Loucy (cell line): ENCODE measurements around the gene GPHN.

ENCODE experiments used
- H2AFZ ChIP-seq: fragments of 200-600 bp; sonication (generic); 2 replicates; pipeline ENCODE4 v1.6.0; 2016; ENCODE audit warnings: antibody characterized with exemption, mild to moderate bottlenecking, low read length, moderate library complexity
- H3F3A ChIP-seq: fragments of 200-600 bp; 2 replicates; pipeline ENCODE4 v1.6.0; 2016; ENCODE audit warnings: antibody characterized with exemption, low read depth, mild to moderate bottlenecking
- H3K27me3 ChIP-seq: fragments of 200-600 bp; sonication (generic); 2 replicates; pipeline ENCODE4 v1.6.1; 2014; ENCODE audit warnings: low read length, mild to moderate bottlenecking; ENCODE audit not compliant: insufficient read depth, poor library complexity, severe bottlenecking
- H3K36me3 ChIP-seq: fragments of 200-600 bp; sonication (generic); 2 replicates; pipeline ENCODE4 v1.6.1; 2016; ENCODE audit warnings: low read length; ENCODE audit not compliant: insufficient read depth
- H3K4me1 ChIP-seq: fragments of 200-600 bp; sonication (generic); 2 replicates; pipeline ENCODE4 v1.5.1; 2014; ENCODE audit warnings: low read length, mild to moderate bottlenecking; ENCODE audit not compliant: insufficient read depth, poor library complexity, severe bottlenecking
- H3K4me2 ChIP-seq: fragments of 200-600 bp; sonication (generic); 2 replicates; pipeline ENCODE4 v1.6.0; 2014; ENCODE audit warnings: antibody characterized with exemption, low read length, low read depth, mild to moderate bottlenecking; ENCODE audit not compliant: poor library complexity, severe bottlenecking
- H3K4me3 ChIP-seq: fragments of 200-600 bp; sonication (generic); 2 replicates; pipeline ENCODE4 v1.5.1; 2014; ENCODE audit warnings: low read length, mild to moderate bottlenecking, mixed read lengths; ENCODE audit not compliant: poor library complexity, severe bottlenecking
- H3K79me2 ChIP-seq: fragments of 200-600 bp; sonication (generic); 2 replicates; pipeline ENCODE4 v1.6.1; 2014; ENCODE audit warnings: low read length; ENCODE audit not compliant: insufficient read depth
- H3K9ac ChIP-seq: fragments of 200-600 bp; sonication (generic); 2 replicates; pipeline ENCODE4 v1.6.0; 2014; ENCODE audit warnings: mild to moderate bottlenecking, low read depth, low read length, moderate library complexity; ENCODE audit not compliant: poor library complexity, severe bottlenecking
- H3K9me2 ChIP-seq: fragments of 200-600 bp; sonication (generic); replicated peaks from 2 replicates; pipeline ENCODE4 v1.6.1; 2016; ENCODE audit warnings: low read depth, low read length, mixed read lengths
- H3K9me3 ChIP-seq: fragments of 200-600 bp; sonication (generic); 2 replicates; pipeline ENCODE4 v1.6.1; 2014; ENCODE audit warnings: mild to moderate bottlenecking, antibody characterized with exemption, low read length, low read depth; ENCODE audit not compliant: insufficient read depth
- H4K20me1 ChIP-seq: fragments of 200-600 bp; sonication (generic); 2 replicates; pipeline ENCODE4 v1.6.0; 2014; ENCODE audit warnings: antibody characterized with exemption, low read length, mild to moderate bottlenecking; ENCODE audit not compliant: insufficient read depth, poor library complexity, severe bottlenecking
- CTCF ChIP-seq: fragments of 200-600 bp; sonication (generic); conservative IDR thresholded peaks from 2 replicates; pipeline ENCODE4 v1.5.1; 2014; ENCODE audit warnings: mild to moderate bottlenecking, antibody characterized with exemption, low read length
- EZH2phosphoT487 ChIP-seq: fragments of 200-600 bp; IDR thresholded peaks from 2 replicates; pipeline ENCODE4 v1.6.1; 2018; ENCODE audit warnings: antibody characterized with exemption, mild to moderate bottlenecking, moderate library complexity, borderline replicate concordance

Gene GPHN

GRCh38 chr14:67010602-67011001, 502.7 kb downstream of the GPHN start:
- no peaks in the 10 kb centered on the region for H3K36me3 ChIP-seq
- H4K20me1 ChIP-seq: no peaks in the 10 kb centered on the region
- no peaks in the 10 kb centered on the region for H3K27me3 ChIP-seq
- peak overlapping the region; percentile 57 for H3K9ac ChIP-seq
- no peak overlapping the region for H2AFZ ChIP-seq
- H3F3A ChIP-seq: peaks cover 3% of the 10 kb centered on the region; the same call in 1 of the 2 replicates
- no peaks in the 10 kb centered on the region for H3K79me2 ChIP-seq
- H3K4me3 ChIP-seq: peak overlapping the region; percentile 62
- TF ChIP-seq EZH2phosphoT487 (no peak), CTCF (no peak)
- H3K9me2 ChIP-seq: no peaks in the 10 kb centered on the region
- H3K9me3 ChIP-seq: no peaks in the 10 kb centered on the region
- H3K4me1 ChIP-seq: peaks cover 61% of the 10 kb centered on the region
- peak overlapping the region; percentile 76 for H3K4me2 ChIP-seq

- TF ChIP-seq EZH2phosphoT487: no peak
- TF ChIP-seq CTCF: no peak
Observed at GRCh38 chr14:67016856-67017255, 508.9 kb downstream of the GPHN start.

GRCh38 chr14:67018720-67019119, 510.8 kb downstream of the GPHN start:
- Histone ChIP-seq H3K9me3 (no peaks in the 10 kb centered on the region), H3K4me1 (peaks cover 11% of the 10 kb centered on the region), H3K9ac (no peak overlapping the region), H2AFZ (no peak overlapping the region), H3K27me3 (no peaks in the 10 kb centered on the region), H3F3A (no peaks in the 10 kb centered on the region), H3K36me3 (no peaks in the 10 kb centered on the region), H3K9me2 (no peaks in the 10 kb centered on the region), H3K4me3 (no peak overlapping the region), H3K79me2 (no peaks in the 10 kb centered on the region), H3K4me2 (no peak overlapping the region), H4K20me1 (no peaks in the 10 kb centered on the region)
- no peak for TF ChIP-seq EZH2phosphoT487
- TF ChIP-seq CTCF: no peak

More at GRCh38 chr14:67016856-67017255, 508.9 kb downstream of the GPHN start:
- H3F3A ChIP-seq: no peaks in the 10 kb centered on the region
- no peaks in the 10 kb centered on the region for H3K9me2 ChIP-seq
- H3K4me1 ChIP-seq: peaks cover 21% of the 10 kb centered on the region
- no peak overlapping the region for H3K9ac ChIP-seq
- no peak overlapping the region for H2AFZ ChIP-seq
- H4K20me1 ChIP-seq: no peaks in the 10 kb centered on the region
- H3K4me3 ChIP-seq: no peak overlapping the region
- no peaks in the 10 kb centered on the region for H3K79me2 ChIP-seq
- no peaks in the 10 kb centered on the region for H3K36me3 ChIP-seq
- no peaks in the 10 kb centered on the region for H3K27me3 ChIP-seq
- no peaks in the 10 kb centered on the region for H3K9me3 ChIP-seq
- no peak overlapping the region for H3K4me2 ChIP-seq
